IMR-90 (cell line): ENCODE measurements around the gene RER1.

Experiments used
- BHLHE40 ChIP-seq: fragments of 150-350 bp; IDR thresholded peaks from 2 replicates; pipeline ENCODE4 v1.6.1; 2016; ENCODE audit warnings: mild to moderate bottlenecking, low read depth, low read length
- CEBPB ChIP-seq: IDR thresholded peaks from 2 replicates; pipeline ENCODE4 v1.6.1; 2012; ENCODE audit warnings: low read depth, low read length, improper control_type of control experiment
- CHD1 ChIP-seq: IDR thresholded peaks from 2 replicates; pipeline ENCODE4 v1.6.1; 2012; ENCODE audit warnings: low read depth, low read length, improper control_type of control experiment
- CTCF ChIP-seq: conservative IDR thresholded peaks from 2 replicates; pipeline ENCODE4 v1.5.1; 2012; ENCODE audit warnings: mild to moderate bottlenecking, low read depth, low read length, improper control_type of control experiment
- FOS ChIP-seq: fragments of 150-350 bp; IDR thresholded peaks from 2 replicates; pipeline ENCODE4 v1.6.1; 2016; ENCODE audit warnings: low read depth, low read length
- MAZ ChIP-seq: IDR thresholded peaks from 2 replicates; pipeline ENCODE4 v1.6.1; 2012; ENCODE audit warnings: low read depth, mild to moderate bottlenecking, low read length, improper control_type of control experiment, moderate library complexity, borderline replicate concordance
- MXI1 ChIP-seq: IDR thresholded peaks from 2 replicates; pipeline ENCODE4 v1.6.1; 2012; ENCODE audit warnings: low read depth, mild to moderate bottlenecking, low read length, moderate library complexity, borderline replicate concordance
- POLR2A ChIP-seq: IDR thresholded peaks from 2 replicates; pipeline ENCODE4 v1.6.1; 2012; ENCODE audit warnings: mild to moderate bottlenecking, low read depth, low read length
- RAD21 ChIP-seq: IDR thresholded peaks from 2 replicates; pipeline ENCODE4 v1.6.1; 2012; ENCODE audit warnings: low read length, improper control_type of control experiment
- RCOR1 ChIP-seq: IDR thresholded peaks from 2 replicates; pipeline ENCODE4 v1.6.1; 2012; ENCODE audit warnings: mild to moderate bottlenecking, low read length, improper control_type of control experiment; ENCODE audit not compliant: insufficient replicate concordance
- RFX5 ChIP-seq: IDR thresholded peaks from 2 replicates; pipeline ENCODE4 v1.8.0; 2012; ENCODE audit warnings: low read depth, mild to moderate bottlenecking, low read length, moderate library complexity
- SMC3 ChIP-seq: fragments of 150-350 bp; IDR thresholded peaks from 2 replicates; pipeline ENCODE4 v1.6.1; 2016; ENCODE audit warnings: low read depth, mild to moderate bottlenecking, antibody characterized with exemption, low read length, moderate library complexity
- USF2 ChIP-seq: fragments of 150-350 bp; IDR thresholded peaks from 2 replicates; pipeline ENCODE4 v1.6.1; 2017; ENCODE audit warnings: mild to moderate bottlenecking, antibody characterized with exemption, low read length, low read depth

DNA sequence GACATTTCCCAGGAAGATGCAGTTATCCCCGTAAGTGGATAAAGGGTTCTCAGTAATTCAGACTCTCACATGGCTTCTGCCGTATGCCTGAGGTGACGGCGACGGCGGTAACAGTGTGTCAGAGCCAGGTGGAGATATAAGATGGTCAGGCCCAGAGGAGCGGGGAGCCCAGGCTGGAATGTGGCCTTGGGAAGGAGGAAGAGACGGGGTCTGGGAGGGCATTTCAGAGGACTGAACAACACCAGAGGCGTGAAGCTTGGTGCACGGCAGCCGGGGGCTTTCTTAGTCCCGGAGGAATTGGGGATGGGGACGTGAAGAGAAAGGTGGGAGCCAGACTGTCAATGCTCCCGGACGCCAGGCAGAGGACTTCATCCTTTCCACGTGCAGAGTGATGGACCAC is 1.0 kb downstream of the RER1 start:
- TF ChIP-seq CEBPB: no peak
- TF ChIP-seq CTCF: no peak
- TF ChIP-seq MXI1: no peak
- no peak; the same call in 1 of the 2 replicates for TF ChIP-seq POLR2A
- TF ChIP-seq RFX5: no peak
- TF ChIP-seq RAD21: no peak
- TF ChIP-seq USF2: no peak
- no peak for TF ChIP-seq BHLHE40
- TF ChIP-seq CHD1: no peak
- no peak for TF ChIP-seq FOS
- TF ChIP-seq SMC3: no peak
- no peak for TF ChIP-seq RCOR1
- no peak for TF ChIP-seq MAZ
